Muscle layer of duodenum (tissue), 2 donors: ENCODE measurements around the gene SHC3.

ENCODE experiments used
- H3K27ac ChIP-seq: one replicate; pipeline ENCODE4 v1.7.0; 2013; ENCODE audit warnings: mild to moderate bottlenecking, low read length
- H3K27me3 ChIP-seq: one replicate; pipeline ENCODE4 v1.7.0; 2013; ENCODE audit warnings: low read depth, mild to moderate bottlenecking, control low read depth, low read length
- H3K36me3 ChIP-seq, 2 donors: one replicate each; pipeline ENCODE4 v1.7.0; 2013; ENCODE audit warnings: low read length in 2 of 2, control low read depth in 1 of 2, mild to moderate bottlenecking in 1 of 2; ENCODE audit not compliant: insufficient read depth in 2 of 2, control insufficient read depth in 1 of 2
- H3K4me1 ChIP-seq, 2 donors: one replicate each; pipeline ENCODE4 v1.7.0; 2013; ENCODE audit warnings: low read length in 2 of 2, mild to moderate bottlenecking in 2 of 2, control low read depth in 1 of 2, moderate library complexity in 1 of 2; ENCODE audit not compliant: insufficient read depth in 2 of 2, control insufficient read depth in 1 of 2
- H3K4me3 ChIP-seq, 2 donors: one replicate each; pipeline ENCODE4 v1.7.0; 2013; ENCODE audit warnings: low read length in 2 of 2, low read depth in 1 of 2, mild to moderate bottlenecking in 1 of 2
- H3K9me3 ChIP-seq, 2 donors: one replicate each; pipeline ENCODE4 v1.7.0; 2013; ENCODE audit warnings: low read length in 2 of 2, control low read depth in 1 of 2, mild to moderate bottlenecking in 1 of 2; ENCODE audit not compliant: control insufficient read depth in 1 of 2
- donor health status: healthy.

The SHC3 gene

DNA sequence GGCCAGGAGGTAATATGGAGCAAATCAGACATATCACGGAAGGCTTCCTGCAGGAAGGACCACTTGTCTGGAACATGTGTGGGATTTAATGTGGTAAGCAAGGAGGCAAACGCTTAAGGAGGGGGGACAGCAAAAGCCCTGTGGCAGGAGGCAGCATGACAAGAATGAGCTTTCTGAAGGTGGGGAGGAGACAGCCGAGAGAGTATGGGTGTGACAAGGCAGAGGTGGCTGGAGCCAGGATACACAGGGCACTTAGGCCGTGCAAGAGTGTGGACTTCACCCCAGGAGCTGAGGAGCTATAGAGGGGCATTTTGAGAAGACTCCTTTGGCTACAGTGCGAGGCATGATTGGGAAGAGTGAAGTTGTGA is 201.7 kb downstream of the SHC3 start:
- Histone ChIP-seq H3K36me3 (no peaks in the 10 kb centered on the region), H3K9me3 (peaks cover 0 to 4% of the 10 kb centered on the region in 2 donors), H3K4me3 (no peak overlapping the region), H3K27ac (no peak overlapping the region), H3K4me1 (peaks cover 0 to 9% of the 10 kb centered on the region in 2 donors), H3K27me3 (no peaks in the 10 kb centered on the region)

DNA sequence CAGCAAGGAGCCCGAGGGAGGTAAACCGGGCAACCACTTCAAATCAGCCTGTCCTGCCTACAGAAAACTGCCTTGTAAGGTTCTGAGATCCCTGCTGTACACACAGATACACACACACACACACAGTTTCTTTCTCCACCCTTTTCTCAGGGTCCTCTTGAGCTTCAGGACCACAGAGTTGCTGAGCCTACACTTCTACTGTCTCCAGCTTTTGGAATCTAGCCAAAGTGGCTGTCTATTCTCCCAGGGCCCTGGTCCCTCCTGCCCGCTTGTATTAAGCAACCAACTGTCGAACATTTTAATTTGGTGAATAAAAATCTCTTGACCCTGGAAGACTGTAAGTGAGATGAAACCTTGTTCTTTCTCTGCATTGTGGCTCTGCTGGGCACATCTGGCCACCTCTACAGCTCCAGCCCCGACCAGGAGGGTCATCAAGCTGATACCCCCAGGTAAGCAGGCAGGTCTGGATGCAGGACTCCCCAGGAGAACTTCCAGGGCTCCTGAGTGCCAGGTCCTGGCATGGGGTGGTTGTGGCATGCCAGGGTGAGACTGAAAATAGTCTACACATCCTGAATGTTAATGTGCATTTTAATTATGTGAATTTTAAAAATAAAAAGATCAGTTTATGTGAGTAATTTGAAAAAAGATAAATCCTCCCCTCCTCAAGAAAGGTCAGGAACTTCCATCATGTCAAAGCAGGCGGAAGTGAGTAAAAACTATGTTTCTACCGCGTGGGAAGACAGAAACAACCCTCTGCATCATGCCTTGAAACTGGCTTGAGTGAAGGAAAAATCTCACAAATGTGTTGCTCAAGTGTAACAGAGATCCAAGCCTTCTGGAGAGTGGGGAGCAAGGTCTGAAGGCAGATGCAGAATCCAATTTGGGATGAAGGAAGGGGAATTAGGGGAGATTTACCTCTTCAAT is 202.4 kb downstream of the SHC3 start:
- Histone ChIP-seq H3K4me3 (no peak overlapping the region), H3K9me3 (peaks cover 0 to 4% of the 10 kb centered on the region in 2 donors), H3K36me3 (no peaks in the 10 kb centered on the region), H3K27me3 (no peaks in the 10 kb centered on the region), H3K27ac (no peak overlapping the region), H3K4me1 (peaks cover 0 to 9% of the 10 kb centered on the region in 2 donors)

DNA sequence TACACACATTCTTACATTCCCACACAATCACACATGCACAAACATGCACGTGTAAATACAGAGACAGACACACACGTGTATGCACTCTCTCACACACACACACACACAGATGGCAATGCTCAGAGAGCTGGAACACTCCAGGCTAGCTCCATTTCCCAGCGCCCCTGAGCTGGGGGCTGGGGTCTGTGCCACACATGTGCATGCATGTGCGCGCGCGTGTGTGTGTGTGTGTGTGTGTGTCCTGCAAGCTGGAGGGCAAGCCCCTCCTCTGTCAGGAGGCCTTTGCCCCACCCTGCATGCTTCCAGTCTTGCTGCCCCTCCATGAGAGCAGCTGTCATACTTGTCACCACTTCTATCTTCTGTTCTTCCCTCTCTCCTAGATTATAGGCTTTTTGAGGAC is 204.0 kb downstream of the SHC3 start:
- no peak overlapping the region for H3K4me3 ChIP-seq
- no peak overlapping the region for H3K27ac ChIP-seq
- H3K27me3 ChIP-seq: no peaks in the 10 kb centered on the region
- peaks cover 0 to 9% of the 10 kb centered on the region in 2 donors for H3K4me1 ChIP-seq
- H3K9me3 ChIP-seq: peaks cover 0 to 4% of the 10 kb centered on the region in 2 donors
- H3K36me3 ChIP-seq: no peaks in the 10 kb centered on the region

DNA sequence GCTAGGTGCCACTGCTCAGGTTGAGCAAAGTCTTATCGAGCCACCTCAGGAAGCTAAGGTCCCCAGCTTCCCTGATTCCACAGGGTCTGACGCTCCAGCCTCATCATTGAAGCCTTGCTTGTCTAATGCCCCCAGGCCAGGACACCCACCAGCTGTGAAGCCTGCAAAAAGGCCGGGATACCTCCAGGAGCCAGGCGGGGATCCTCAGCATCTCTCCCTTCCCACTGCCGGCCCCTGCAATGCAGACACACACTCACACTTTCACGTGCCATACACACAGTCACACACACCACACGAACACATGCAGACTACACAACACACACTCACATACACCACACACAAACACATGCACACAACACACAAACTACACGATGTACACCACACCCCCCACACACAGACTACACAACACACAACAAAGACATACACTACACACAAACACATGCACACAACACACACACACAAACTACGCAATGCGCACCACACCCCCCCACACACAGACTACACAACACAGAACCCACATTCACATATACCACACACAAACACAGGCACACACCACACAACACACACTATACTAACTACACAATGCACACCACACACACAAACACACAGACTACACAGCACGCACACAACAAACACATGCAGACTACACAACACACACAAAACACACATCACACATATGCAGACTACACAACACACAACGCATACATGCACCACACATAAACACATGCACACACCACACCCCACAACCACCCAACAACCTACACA is 205.2 kb downstream of the SHC3 start:
- Histone ChIP-seq H3K4me1 (peaks cover 0 to 9% of the 10 kb centered on the region in 2 donors), H3K36me3 (no peaks in the 10 kb centered on the region), H3K27ac (no peak overlapping the region), H3K4me3 (no peak overlapping the region), H3K27me3 (no peaks in the 10 kb centered on the region), H3K9me3 (peaks cover 0 to 4% of the 10 kb centered on the region in 2 donors)

DNA sequence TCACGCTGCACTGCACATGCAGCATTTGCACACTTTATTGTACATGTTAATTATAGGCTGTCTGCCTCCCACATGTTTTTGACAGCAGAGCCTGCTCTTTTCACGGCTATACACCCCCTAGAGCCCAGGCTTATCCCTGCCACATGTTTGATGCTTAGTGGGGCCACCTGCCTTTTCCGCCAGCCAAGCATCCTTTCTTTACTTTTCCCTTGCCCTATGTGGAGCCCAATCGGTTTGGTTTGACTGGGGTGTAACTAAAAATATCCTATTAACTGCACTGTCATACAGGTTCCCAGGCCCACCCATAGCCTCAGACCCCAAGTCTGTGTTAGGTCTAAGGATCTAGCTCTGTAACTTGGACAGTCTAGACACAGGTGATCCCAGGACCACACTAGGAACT is 206.2 kb downstream of the SHC3 start:
- Histone ChIP-seq H3K4me1 (peaks cover 0 to 3% of the 10 kb centered on the region in 2 donors), H3K27me3 (no peaks in the 10 kb centered on the region), H3K4me3 (no peak overlapping the region), H3K36me3 (no peaks in the 10 kb centered on the region), H3K9me3 (peaks cover 0 to 4% of the 10 kb centered on the region in 2 donors), H3K27ac (no peak overlapping the region)

DNA sequence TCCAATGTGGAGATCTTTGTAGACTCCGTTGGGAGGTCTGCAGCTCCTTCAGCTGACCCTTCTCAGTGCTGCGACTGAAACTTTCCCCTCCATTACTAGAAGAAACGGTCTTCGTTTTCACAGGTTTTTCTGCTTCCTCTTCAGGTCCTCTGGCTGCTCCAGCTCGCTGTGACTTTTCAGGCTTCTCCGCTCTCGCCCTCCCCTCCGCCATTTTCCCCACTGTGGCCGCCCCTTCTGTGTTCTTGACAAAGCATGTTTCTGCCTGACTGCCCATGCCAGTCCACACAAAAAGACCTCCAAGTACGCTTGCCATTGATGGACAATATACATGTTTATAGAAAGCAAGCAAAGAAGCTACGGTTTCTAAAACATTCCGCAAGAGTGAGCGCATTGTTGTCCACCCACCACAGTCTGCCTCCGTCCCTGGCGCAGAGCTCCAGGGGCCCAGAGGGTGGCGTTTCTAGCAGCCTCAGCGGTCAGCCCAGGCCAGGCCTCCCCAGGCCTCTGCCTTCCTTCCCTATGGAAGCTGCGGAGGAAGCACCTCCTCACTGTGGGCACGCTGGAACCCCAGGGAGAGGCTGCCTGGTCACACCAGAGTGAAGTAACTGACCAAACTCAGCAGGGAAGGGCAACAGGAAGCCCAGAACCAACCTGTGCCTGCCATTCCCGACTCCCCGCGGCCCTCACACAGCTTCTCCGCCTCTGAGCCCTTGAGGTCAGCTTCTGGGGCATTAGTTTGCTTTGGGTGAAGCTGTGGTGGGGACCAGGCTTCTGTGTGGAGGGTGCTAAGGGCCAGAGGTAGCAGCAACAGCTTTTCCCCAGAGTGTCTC is 207.3 kb downstream of the SHC3 start:
- peaks cover 0 to 4% of the 10 kb centered on the region in 2 donors for H3K9me3 ChIP-seq
- no peaks in the 10 kb centered on the region for H3K36me3 ChIP-seq
- no peak overlapping the region for H3K27ac ChIP-seq
- H3K27me3 ChIP-seq: no peaks in the 10 kb centered on the region
- peaks cover 0 to 3% of the 10 kb centered on the region in 2 donors for H3K4me1 ChIP-seq
- no peak overlapping the region for H3K4me3 ChIP-seq

DNA sequence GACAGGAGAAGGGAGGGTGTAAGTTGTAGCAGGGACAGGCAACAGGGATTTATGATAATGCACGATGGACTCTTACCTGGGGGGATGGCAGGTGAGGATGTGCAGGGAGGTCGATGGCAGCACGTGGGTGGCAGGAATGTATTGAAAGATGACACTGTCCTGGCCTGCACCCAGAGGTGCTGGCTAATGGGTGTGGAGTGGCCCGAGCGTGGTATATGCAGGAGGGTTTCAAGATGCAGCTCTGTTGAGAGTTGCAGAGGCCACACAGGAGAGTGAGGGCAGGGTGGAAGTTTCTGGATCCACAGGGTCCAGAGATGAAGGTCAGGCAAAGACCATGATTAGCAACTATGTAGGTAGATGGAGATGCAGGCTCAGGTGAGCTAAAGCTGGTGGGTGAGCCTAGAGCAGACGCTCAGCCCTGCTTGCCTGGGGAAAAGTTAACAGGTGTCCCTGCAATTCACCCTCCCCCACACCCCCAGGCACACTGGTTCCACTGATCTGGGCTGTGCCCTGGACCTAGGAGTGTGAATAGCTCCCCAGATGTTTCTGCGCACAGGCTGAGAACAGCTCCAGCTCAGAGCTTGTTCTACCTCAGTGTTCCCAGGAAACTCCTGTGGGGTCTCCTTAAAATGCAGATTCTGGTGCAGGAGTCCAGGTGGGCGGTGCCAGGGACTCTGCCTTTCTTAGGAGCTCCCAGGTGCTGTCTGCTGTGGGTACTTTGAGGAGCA is 208.8 kb downstream of the SHC3 start:
- Histone ChIP-seq H3K4me1 (no peaks in the 10 kb centered on the region), H3K9me3 (peaks cover 0 to 4% of the 10 kb centered on the region in 2 donors), H3K27me3 (no peaks in the 10 kb centered on the region), H3K36me3 (no peaks in the 10 kb centered on the region), H3K27ac (no peak overlapping the region), H3K4me3 (no peak overlapping the region)

DNA sequence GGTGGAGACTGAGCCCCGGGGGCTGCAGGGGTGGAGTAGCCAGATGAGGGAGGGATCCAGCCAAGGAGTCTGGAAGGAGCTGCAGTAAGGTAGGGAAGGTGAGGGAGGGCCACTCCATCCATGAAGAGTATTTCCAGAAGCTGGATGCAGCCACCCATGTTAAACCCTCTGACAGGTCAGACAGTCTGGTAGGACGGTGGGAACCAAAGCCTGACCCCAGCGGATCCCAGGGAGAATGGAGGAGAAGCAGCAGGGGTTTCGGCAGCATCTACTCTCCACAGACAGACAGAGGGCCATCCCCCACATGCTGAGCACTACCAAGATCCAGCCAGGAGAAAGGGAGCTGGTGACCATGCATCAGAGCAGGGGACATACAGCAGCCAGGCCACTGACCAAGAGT is 209.8 kb downstream of the SHC3 start:
- no peaks in the 10 kb centered on the region for H3K4me1 ChIP-seq
- H3K27me3 ChIP-seq: no peaks in the 10 kb centered on the region
- no peak overlapping the region for H3K4me3 ChIP-seq
- no peak overlapping the region for H3K27ac ChIP-seq
- H3K36me3 ChIP-seq: no peaks in the 10 kb centered on the region
- H3K9me3 ChIP-seq: peaks cover 0 to 4% of the 10 kb centered on the region in 2 donors

DNA sequence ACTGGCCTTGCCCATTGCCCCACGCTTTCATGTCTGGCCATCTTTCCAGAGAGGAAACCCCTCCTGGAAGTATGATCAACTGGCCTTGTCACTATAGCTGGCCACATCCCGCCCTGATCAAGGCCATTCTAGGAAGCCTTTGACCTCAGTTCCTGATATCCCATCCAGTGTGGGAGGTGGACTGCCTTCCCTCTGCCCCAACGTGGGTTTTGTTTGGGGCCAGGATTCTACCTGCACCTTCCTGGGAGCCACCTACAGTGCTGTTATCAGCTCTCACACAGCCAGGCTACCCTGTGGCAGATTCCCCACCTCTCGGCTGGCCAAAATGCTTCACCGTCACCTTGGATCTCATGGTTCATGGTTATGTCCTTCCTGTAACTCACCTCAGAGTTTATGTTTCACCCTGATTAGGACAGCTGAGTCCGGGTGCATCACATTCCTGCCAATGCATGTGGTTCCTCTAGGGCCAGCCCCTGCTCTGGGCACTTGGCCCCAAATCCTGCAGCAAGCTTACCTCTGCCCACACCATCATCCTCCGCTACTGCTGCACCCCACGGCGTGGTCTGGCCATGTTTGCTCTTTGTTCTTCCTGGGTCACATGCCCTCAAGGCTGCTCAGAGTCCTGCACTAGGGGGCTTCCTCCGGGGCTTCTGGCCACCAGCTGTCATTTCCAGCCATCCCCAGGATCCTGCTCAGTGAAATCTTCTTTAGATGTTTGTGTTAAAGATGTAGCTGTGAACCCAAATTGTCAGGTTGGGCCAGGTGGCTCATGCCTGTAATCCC is 211.5 kb downstream of the SHC3 start:
- Histone ChIP-seq H3K4me3 (no peak overlapping the region), H3K4me1 (no peaks in the 10 kb centered on the region), H3K9me3 (no peaks in the 10 kb centered on the region), H3K27me3 (no peaks in the 10 kb centered on the region), H3K27ac (no peak overlapping the region), H3K36me3 (no peaks in the 10 kb centered on the region)

DNA sequence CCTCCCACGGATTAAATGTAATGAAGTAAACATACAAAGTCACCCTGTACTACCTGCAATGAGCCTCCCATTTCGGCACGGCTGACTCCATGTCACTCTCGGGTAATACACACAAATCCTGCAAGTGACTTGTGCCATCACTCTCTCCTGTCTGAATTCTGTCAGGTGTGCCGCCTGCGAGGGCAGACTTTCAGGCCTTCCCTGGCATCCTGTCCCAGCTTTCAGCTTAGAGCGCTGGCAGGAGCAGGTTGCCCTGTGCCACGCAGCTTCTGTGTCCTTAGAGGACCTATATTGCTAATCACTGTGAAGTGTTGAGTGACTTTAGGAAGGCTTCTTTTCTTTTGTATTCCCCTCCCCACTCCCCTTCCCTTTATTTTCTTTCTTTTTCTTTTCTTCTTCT is 213.1 kb downstream of the SHC3 start:
- no peaks in the 10 kb centered on the region for H3K9me3 ChIP-seq
- H3K27ac ChIP-seq: no peak overlapping the region
- H3K4me3 ChIP-seq: no peak overlapping the region
- no peaks in the 10 kb centered on the region for H3K4me1 ChIP-seq
- no peaks in the 10 kb centered on the region for H3K27me3 ChIP-seq
- H3K36me3 ChIP-seq: no peaks in the 10 kb centered on the region
